GM12892 (cell line): ENCODE results near the gene THSD7B.

Experiments used
- POLR2A ChIP-seq: IDR thresholded peaks from 2 replicates; pipeline ENCODE4 v1.6.1; 2011; ENCODE audit warnings: low read depth, low read length, control low read depth
- TAF1 ChIP-seq: IDR thresholded peaks from 2 replicates; pipeline ENCODE4 v1.6.1; 2011; ENCODE audit warnings: low read depth, mild to moderate bottlenecking, control low read depth, low read length, borderline replicate concordance

DNA sequence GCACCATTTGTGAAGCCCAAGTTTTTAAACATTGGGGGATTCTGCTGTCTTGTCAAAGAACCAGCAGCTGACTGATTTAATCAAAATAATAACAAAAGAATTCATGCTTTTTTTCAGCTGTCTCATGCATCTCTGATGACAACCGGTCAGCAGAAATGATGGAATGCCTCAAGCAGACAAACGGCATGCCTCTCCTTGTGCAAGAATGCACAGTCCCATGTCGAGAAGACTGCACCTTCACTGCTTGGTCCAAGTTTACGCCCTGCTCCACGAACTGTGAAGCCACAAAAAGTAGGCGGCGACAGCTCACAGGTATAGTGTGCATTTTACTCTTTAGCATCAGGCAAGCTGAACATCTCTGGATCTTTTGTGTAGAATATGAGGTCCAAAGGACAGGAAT is 640.2 kb downstream of the THSD7B start:
- TF ChIP-seq TAF1 (no peak), POLR2A (no peak)
